Measurements from ENCODE around the gene RHBDL2.
"Not testable (repeated sequence)": the region's sequence is repeated elsewhere in the genome, so short reads cannot be mapped to it uniquely, and the experiment has no call there.

Gene RHBDL2

GRCh38 chr1:38973659-38974437 is 32.2 kb upstream of the RHBDL2 start:
- peaks cover 3% of the 10 kb centered on the region for H3K27me3 Mint-ChIP-seq (ENCODE audit: low read depth, poor library complexity)
- H3K9me3 Mint-ChIP-seq = peaks cover 12% of the 10 kb centered on the region
- no peak overlapping the region for H3K4me3 Mint-ChIP-seq
- DNase-seq = no peak
- TF ChIP-seq CTCF (IDR thresholded peaks at IDR 0.05) = no peak
- peaks cover 9% of the 10 kb centered on the region for H3K4me1 Mint-ChIP-seq
- peaks cover 4% of the 10 kb centered on the region for H3K36me3 Mint-ChIP-seq (ENCODE audit: low read depth)
- no peak overlapping the region for H3K27ac Mint-ChIP-seq

GRCh38 chr1:38973145-38973544 is 31.5 kb upstream of the RHBDL2 start:
- not testable (repeated sequence) for H3K9me3 Mint-ChIP-seq; H3K27ac Mint-ChIP-seq; H3K36me3 Mint-ChIP-seq (ENCODE audit: low read depth); H3K4me3 Mint-ChIP-seq; DNase-seq; H3K27me3 Mint-ChIP-seq (ENCODE audit: low read depth, poor library complexity)
- H3K4me1 Mint-ChIP-seq = peaks cover 13% of the 10 kb centered on the region

GRCh38 chr1:38964140-38964548 is 22.5 kb upstream of the RHBDL2 start:
- DNase-seq = no peak
- no peaks in the 10 kb centered on the region for H3K36me3 Mint-ChIP-seq (ENCODE audit: low read depth)

GRCh38 chr1:38962560-38962959 is 20.9 kb upstream of the RHBDL2 start:
- no peak overlapping the region for H3K27ac Mint-ChIP-seq
- no peak for DNase-seq
- H3K4me3 Mint-ChIP-seq = no peak overlapping the region
- no peaks in the 10 kb centered on the region for H3K36me3 Mint-ChIP-seq (ENCODE audit: low read depth)
- H3K4me1 Mint-ChIP-seq = no peaks in the 10 kb centered on the region
- TF ChIP-seq CTCF (IDR thresholded peaks at IDR 0.05) = no peak
- no peaks in the 10 kb centered on the region for H3K9me3 Mint-ChIP-seq
- peaks cover 6% of the 10 kb centered on the region for H3K27me3 Mint-ChIP-seq (ENCODE audit: low read depth, poor library complexity)

More at GRCh38 chr1:38964140-38964548, 22.5 kb upstream of the RHBDL2 start:
- Mint-ChIP-seq H3K27me3 (ENCODE audit: low read depth, poor library complexity) (peaks cover 4% of the 10 kb centered on the region), H3K9me3 (no peaks in the 10 kb centered on the region), H3K4me3 (no peak overlapping the region), H3K4me1 (peaks cover 7% of the 10 kb centered on the region), H3K27ac (no peak overlapping the region)
- TF ChIP-seq CTCF (IDR thresholded peaks at IDR 0.05) = no peak

GRCh38 chr1:38962113-38962512 is 20.5 kb upstream of the RHBDL2 start:
- DNase-seq = no peak
- TF ChIP-seq CTCF (IDR thresholded peaks at IDR 0.05) = no peak
- Mint-ChIP-seq H3K4me1 (no peaks in the 10 kb centered on the region), H3K4me3 (no peak overlapping the region), H3K36me3 (ENCODE audit: low read depth) (no peaks in the 10 kb centered on the region), H3K27me3 (ENCODE audit: low read depth, poor library complexity) (peaks cover 6% of the 10 kb centered on the region), H3K27ac (no peak overlapping the region), H3K9me3 (no peaks in the 10 kb centered on the region)

GRCh38 chr1:38958967-38959366 is 17.3 kb upstream of the RHBDL2 start:
- no peak overlapping the region for H3K4me3 Mint-ChIP-seq
- no peaks in the 10 kb centered on the region for H3K4me1 Mint-ChIP-seq

More at GRCh38 chr1:38958967-38959366, 17.3 kb upstream of the RHBDL2 start:
- peaks cover 3% of the 10 kb centered on the region for H3K27me3 Mint-ChIP-seq (ENCODE audit: low read depth, poor library complexity)
- TF ChIP-seq CTCF (IDR thresholded peaks at IDR 0.05) = no peak
- H3K36me3 Mint-ChIP-seq (ENCODE audit: low read depth) = no peaks in the 10 kb centered on the region
- no peak overlapping the region for H3K27ac Mint-ChIP-seq
- H3K9me3 Mint-ChIP-seq = no peaks in the 10 kb centered on the region
- no peak for DNase-seq
